Measurements from ENCODE around the gene CRAT. TPM values are rescaled to one million over a fixed set of nuclear protein-coding genes. Genes with fewer than 3 reads are reported as not detected.

The CRAT gene
- total and polyA plus RNA-seq, 2 donors from 2014 or later = 32.3 to 76.8 TPM

GRCh38 chr9:129108083-129108804 lies 2.3 kb downstream of the CRAT start:
- peak overlapping the region in 1 of 2 donors; percentile 28 for H3K27ac ChIP-seq (ENCODE audit: low read depth in 2 of 2, low read length in 2 of 2)
- TF ChIP-seq, protein P1, sequence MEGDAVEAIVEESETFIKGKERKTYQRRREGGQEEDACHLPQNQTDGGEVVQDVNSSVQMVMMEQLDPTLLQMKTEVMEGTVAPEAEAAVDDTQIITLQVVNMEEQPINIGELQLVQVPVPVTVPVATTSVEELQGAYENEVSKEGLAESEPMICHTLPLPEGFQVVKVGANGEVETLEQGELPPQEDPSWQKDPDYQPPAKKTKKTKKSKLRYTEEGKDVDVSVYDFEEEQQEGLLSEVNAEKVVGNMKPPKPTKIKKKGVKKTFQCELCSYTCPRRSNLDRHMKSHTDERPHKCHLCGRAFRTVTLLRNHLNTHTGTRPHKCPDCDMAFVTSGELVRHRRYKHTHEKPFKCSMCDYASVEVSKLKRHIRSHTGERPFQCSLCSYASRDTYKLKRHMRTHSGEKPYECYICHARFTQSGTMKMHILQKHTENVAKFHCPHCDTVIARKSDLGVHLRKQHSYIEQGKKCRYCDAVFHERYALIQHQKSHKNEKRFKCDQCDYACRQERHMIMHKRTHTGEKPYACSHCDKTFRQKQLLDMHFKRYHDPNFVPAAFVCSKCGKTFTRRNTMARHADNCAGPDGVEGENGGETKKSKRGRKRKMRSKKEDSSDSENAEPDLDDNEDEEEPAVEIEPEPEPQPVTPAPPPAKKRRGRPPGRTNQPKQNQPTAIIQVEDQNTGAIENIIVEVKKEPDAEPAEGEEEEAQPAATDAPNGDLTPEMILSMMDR (IDR thresholded peaks at IDR 0.05; ENCODE audit: borderline replicate concordance, extremely low read depth, insufficient read depth) = no peak
- H3K4me1 ChIP-seq (ENCODE audit: control insufficient read depth in 2 of 3, insufficient read depth in 2 of 3, low read depth in 1 of 3, low read length in 3 of 3) = peaks cover 0 to 19% (median 5%) of the 10 kb centered on the region in 3 donors
- no peaks in the 10 kb centered on the region for H3K27me3 ChIP-seq (ENCODE audit: control insufficient read depth, insufficient read depth, low read length)
- no peak for FAIRE-seq
- intact Hi-C loops (cut with DNase I) = no loop called here
- DNase-seq = peak in 1 of 5 donors; percentile 78
- no peaks in the 10 kb centered on the region for H3K9me3 ChIP-seq (ENCODE audit: control insufficient read depth in 2 of 3, insufficient read depth in 1 of 3, low read length in 3 of 3)
- H3K4me3 ChIP-seq (ENCODE audit: low read length in 3 of 3) = no peak overlapping the region
- H3K9ac ChIP-seq (ENCODE audit: low read length in 3 of 3) = no peak overlapping the region
- H3K36me3 ChIP-seq (ENCODE audit: control insufficient read depth in 2 of 3, insufficient read depth in 3 of 3, low read length in 3 of 3) = peaks cover 0 to 5% (median 0%) of the 10 kb centered on the region in 3 donors

DNA sequence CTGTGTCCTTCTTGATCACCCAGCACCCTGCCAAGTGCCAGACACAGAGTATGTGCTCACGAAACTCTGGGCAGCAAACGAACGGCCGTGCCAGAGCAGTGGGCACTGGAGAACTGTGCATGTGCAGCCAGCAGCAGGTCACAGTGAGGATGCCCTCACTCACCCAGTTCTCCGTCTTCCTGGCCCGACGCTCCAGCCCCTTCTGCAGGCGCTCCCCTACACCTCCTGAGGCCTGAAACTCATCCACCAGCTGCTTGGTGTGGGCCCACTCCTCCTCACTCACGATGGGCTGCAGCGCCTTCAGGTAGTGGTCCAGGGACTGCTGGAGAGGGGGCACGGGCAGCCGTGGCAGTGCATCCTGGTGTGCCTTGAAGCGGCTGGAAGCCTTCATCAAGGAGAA lies 2.9 kb downstream of the CRAT start:
- Histone ChIP-seq H3K9ac (ENCODE audit: low read length in 3 of 3) (no peak overlapping the region), H3K27ac (ENCODE audit: low read depth in 2 of 2, low read length in 2 of 2) (no peak overlapping the region), H3K27me3 (ENCODE audit: control insufficient read depth, insufficient read depth, low read length) (no peaks in the 10 kb centered on the region), H3K4me3 (ENCODE audit: low read length in 3 of 3) (no peak overlapping the region), H3K4me1 (ENCODE audit: control insufficient read depth in 2 of 3, insufficient read depth in 2 of 3, low read depth in 1 of 3, low read length in 3 of 3) (peaks cover 0 to 19% (median 5%) of the 10 kb centered on the region in 3 donors), H3K36me3 (ENCODE audit: control insufficient read depth in 2 of 3, insufficient read depth in 3 of 3, low read length in 3 of 3) (peaks cover 0 to 5% (median 0%) of the 10 kb centered on the region in 3 donors), H3K9me3 (ENCODE audit: control insufficient read depth in 2 of 3, insufficient read depth in 1 of 3, low read length in 3 of 3) (no peaks in the 10 kb centered on the region)
- FAIRE-seq (no peak), DNase-seq (peak in 1 of 5 donors; percentile 52)
- intact Hi-C loops (cut with DNase I) = no loop called here
- TF ChIP-seq, protein P1 (IDR thresholded peaks at IDR 0.05; ENCODE audit: borderline replicate concordance, extremely low read depth, insufficient read depth) = no peak

DNA sequence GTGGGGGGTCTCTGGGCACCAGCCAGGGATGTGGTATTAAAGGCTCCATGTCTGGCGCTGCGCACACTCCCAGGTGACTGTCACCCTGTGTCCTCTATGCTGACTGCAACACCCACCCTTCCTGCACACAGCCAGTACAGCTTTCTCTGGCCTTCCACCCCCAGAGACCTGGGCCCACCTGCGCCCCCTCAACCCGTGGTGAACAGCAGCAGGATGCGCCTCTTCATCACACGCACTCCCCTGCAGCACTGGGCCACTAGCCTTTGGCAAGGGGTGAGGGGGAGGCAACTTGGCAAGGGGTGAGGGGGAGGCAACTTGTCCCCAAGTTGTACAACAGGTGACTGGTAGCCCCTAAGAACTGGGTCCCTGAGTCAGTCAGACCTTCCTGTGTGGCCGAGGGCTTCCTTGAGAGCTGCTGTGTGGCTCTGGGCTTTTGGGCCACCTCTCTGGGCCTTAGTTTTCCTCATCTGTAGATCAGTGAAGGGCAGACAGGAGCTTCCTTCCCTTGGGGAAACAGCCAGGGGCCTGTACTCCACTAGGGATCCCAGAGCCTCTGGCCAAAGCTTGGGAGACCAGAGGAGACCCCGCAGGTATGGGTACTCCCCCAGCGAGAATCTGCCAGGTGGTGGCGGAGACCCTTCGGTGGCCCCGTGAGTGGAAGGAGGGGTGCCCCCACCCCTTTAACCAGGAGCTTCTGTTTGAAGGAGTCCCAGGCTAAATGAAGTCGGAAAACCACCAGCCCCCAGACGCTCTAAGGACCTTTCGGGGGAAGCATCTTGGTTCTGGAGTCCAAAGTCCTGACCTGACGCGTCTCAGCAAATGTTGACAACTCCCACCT lies 4.5 kb downstream of the CRAT start:
- DNase-seq = no peak

More for the DNA sequence above, 4.5 kb downstream of the CRAT start:
- no peak overlapping the region for H3K4me3 ChIP-seq (ENCODE audit: low read length in 3 of 3)
- H3K9ac ChIP-seq (ENCODE audit: low read length in 3 of 3) = no peak overlapping the region
- H3K9me3 ChIP-seq (ENCODE audit: control insufficient read depth in 2 of 3, insufficient read depth in 1 of 3, low read length in 3 of 3) = no peaks in the 10 kb centered on the region
- no peak overlapping the region for H3K27ac ChIP-seq (ENCODE audit: low read depth in 2 of 2, low read length in 2 of 2)
- TF ChIP-seq, protein P1 (IDR thresholded peaks at IDR 0.05; ENCODE audit: borderline replicate concordance, extremely low read depth, insufficient read depth) = no peak
- H3K27me3 ChIP-seq (ENCODE audit: control insufficient read depth, insufficient read depth, low read length) = no peaks in the 10 kb centered on the region
- FAIRE-seq = no peak
- peaks cover 0 to 5% (median 0%) of the 10 kb centered on the region in 3 donors for H3K36me3 ChIP-seq (ENCODE audit: control insufficient read depth in 2 of 3, insufficient read depth in 3 of 3, low read length in 3 of 3)
- H3K4me1 ChIP-seq (ENCODE audit: control insufficient read depth in 2 of 3, insufficient read depth in 2 of 3, low read depth in 1 of 3, low read length in 3 of 3) = peaks cover 0 to 14% (median 0%) of the 10 kb centered on the region in 3 donors
- intact Hi-C loops (cut with DNase I) = no loop called here

Data from kidney (tissue), 14 donors.